GM10266 (cell line): ENCODE measurements around the gene TTLL12.

Source experiments
- DNase-seq: peaks from one replicate; pipeline ENCODE4 v3.0.0; 2012; ENCODE audit errors: extremely low spot score
- CTCF ChIP-seq: IDR thresholded peaks from 2 replicates; pipeline ENCODE4 v1.5.1; 2012; ENCODE audit warnings: mild to moderate bottlenecking, low read depth; ENCODE audit not compliant: control insufficient read depth, insufficient read depth; ENCODE audit errors: missing control alignments

TTLL12 gene

GRCh38 chr22:43179146-43179910, 7.6 kb downstream of the TTLL12 start:
- no peak for DNase-seq
- TF ChIP-seq CTCF, result no peak

GRCh38 chr22:43177479-43177878, 9.5 kb downstream of the TTLL12 start:
- TF ChIP-seq CTCF, result no peak
- no peak for DNase-seq

- TF ChIP-seq CTCF, result no peak
- no peak for DNase-seq
Measured at GRCh38 chr22:43176090-43176489, 10.8 kb downstream of the TTLL12 start.

GRCh38 chr22:43174941-43175531, 11.9 kb downstream of the TTLL12 start:
- no peak for TF ChIP-seq CTCF
- no peak for DNase-seq

- no peak for TF ChIP-seq CTCF
- no peak for DNase-seq
Measured at GRCh38 chr22:43173976-43174720, 12.8 kb downstream of the TTLL12 start.

GRCh38 chr22:43173566-43173965, 13.4 kb downstream of the TTLL12 start:
- no peak for DNase-seq
- no peak for TF ChIP-seq CTCF
